Activated CD4-positive, alpha-beta T cell treated with anti-CD3 and anti-CD28 coated beads for 1 hour (primary cell): ENCODE data around the gene SPX.

ENCODE experiments used
- DNase-seq: peaks from one replicate; pipeline ENCODE4 v3.0.0-alpha.2; 2020

SPX gene

GRCh38 chr12:21539797-21540196, 13.7 kb downstream of the SPX start:
- no peak for DNase-seq

- DNase-seq, result no peak
Observed at GRCh38 chr12:21541773-21542172, 15.7 kb downstream of the SPX start.

GRCh38 chr12:21542403-21542802, 16.3 kb downstream of the SPX start:
- DNase-seq, result no peak

GRCh38 chr12:21543151-21543550, 17.1 kb downstream of the SPX start:
- no peak for DNase-seq

GRCh38 chr12:21545557-21545956, 19.5 kb downstream of the SPX start:
- no peak for DNase-seq

- DNase-seq, result no peak
Observed at GRCh38 chr12:21546716-21547115, 20.6 kb downstream of the SPX start.

GRCh38 chr12:21547437-21547836, 21.3 kb downstream of the SPX start:
- no peak for DNase-seq

GRCh38 chr12:21551841-21552465, 25.9 kb downstream of the SPX start:
- DNase-seq, result no peak

GRCh38 chr12:21552635-21553328, 26.7 kb downstream of the SPX start:
- no peak for DNase-seq

GRCh38 chr12:21553329-21553675, 27.2 kb downstream of the SPX start:
- DNase-seq, result no peak

- no peak for DNase-seq
Observed at GRCh38 chr12:21558100-21558679, 32.1 kb downstream of the SPX start.

- DNase-seq, result no peak
Observed at GRCh38 chr12:21559855-21560569, 33.9 kb downstream of the SPX start.

- no peak for DNase-seq
Observed at GRCh38 chr12:21561158-21561557, 35.1 kb downstream of the SPX start.

GRCh38 chr12:21562859-21563258, 36.8 kb downstream of the SPX start:
- DNase-seq, result no peak

- DNase-seq, result no peak
Observed at GRCh38 chr12:21566223-21566906, 40.3 kb downstream of the SPX start.

GRCh38 chr12:21566907-21567394, 40.9 kb downstream of the SPX start:
- no peak for DNase-seq

- DNase-seq, result no peak
Observed at GRCh38 chr12:21568115-21568514, 42.0 kb downstream of the SPX start.

GRCh38 chr12:21571046-21571445, 45.0 kb downstream of the SPX start:
- DNase-seq, result no peak

GRCh38 chr12:21573733-21574358, 47.8 kb downstream of the SPX start:
- no peak for DNase-seq

GRCh38 chr12:21576431-21576830, 50.3 kb downstream of the SPX start:
- no peak for DNase-seq

GRCh38 chr12:21577516-21577915, 51.4 kb downstream of the SPX start:
- no peak for DNase-seq

- no peak for DNase-seq
Observed at GRCh38 chr12:21580748-21581516, 54.8 kb downstream of the SPX start.
